Measurements from ENCODE around the gene PIAS2.

The PIAS2 gene

DNA sequence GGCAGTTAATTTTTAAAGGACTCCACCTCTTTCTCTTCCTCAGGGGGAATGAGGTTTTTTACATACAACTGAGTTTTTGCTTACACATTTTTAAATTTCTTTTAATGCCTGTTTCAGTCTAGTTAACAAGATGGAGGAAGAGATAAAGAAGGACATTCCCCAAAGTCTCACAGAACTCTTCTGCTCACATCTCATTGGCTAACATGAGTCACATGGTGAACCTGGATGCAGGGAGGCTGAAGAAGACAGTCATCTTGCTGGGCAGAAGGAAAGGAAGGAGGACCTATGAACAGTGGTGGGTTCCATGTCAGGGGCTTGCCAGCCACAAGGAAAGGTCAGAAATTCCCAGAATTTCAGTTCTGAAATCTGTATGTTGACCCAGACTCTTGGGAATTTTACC, 150.1 kb downstream of the PIAS2 start:
- no peak for DNase-seq (ENCODE audit: low read depth in 3 of 3, low spot score in 1 of 3)

GRCh38 chr18:46764586-46764985, 152.7 kb downstream of the PIAS2 start:
- DNase-seq (ENCODE audit: low read depth in 3 of 3, low spot score in 1 of 3): no peak

DNA sequence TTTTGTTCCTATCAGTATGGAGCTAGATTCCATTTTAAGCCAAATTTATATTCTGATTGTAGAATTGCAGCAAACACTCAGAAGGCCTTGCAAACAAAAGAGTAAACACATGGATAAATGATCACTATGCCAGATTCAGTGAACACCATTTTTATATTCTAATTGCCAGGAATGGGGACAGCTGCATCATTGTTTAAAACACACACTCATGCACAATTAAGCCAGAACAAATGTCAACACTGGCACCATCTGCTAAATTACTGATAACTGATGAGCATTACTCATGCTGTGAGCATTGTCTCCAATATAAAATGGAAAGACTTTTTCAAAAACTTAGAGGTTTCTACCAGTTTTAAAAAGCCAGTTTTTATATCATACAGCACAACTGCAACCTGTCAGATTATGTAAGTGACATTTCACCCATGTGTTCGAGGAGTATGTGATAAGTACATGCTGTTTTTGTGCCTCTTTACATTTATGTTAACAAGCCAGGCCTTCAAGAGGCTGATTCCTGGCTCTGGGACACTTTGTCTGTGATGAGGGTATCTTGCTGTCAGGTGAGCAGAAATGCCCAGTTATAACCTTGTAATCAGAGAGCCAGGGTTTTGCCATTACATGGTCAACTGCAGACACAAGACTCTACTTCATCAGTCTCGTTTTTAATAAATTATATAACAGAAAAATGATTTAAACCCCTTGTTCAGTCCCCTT, 156.1 kb downstream of the PIAS2 start:
- DNase-seq (ENCODE audit: low read depth in 3 of 3, low spot score in 1 of 3): no peak

- DNase-seq (ENCODE audit: low read depth in 3 of 3, low spot score in 1 of 3): no peak
Measured at GRCh38 chr18:46759890-46760289, 157.4 kb downstream of the PIAS2 start.

GRCh38 chr18:46756559-46757201, 160.6 kb downstream of the PIAS2 start, which contains the start of gene ST8SIA5:
Gene ST8SIA5, minus strand, starts transcription at chr18:46757053. Its CDS starts 545 bp downstream, at chr18:46756508.
- no peak for DNase-seq (ENCODE audit: low read depth in 3 of 3, low spot score in 1 of 3)

DNA sequence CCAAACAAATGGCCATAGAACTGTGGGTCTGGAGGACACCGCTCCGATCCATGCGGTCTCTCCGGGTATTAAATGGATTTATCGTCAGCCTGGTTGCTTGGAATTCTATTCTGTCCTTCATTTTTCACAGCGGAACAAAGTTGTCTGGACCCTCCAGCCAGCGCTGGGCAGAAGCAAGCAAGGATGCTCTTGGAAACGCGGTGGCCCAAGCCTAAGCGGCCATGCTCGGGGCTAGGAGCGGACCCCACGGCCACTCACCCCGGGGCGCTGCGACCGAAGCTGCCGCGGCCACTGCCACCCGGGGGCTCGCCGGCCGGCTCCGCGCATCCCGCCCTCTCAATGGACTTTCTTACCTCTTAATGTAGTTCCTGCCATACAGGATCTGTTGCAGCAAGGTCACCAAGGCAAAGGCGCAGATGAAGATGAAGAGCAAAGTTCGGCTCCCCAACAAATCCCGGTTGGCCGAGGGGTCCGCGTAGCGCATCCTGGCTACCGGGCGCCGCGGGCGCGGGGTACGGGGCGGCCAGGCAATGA, 161.2 kb downstream of the PIAS2 start:
- no peak for DNase-seq (ENCODE audit: low read depth in 3 of 3, low spot score in 1 of 3)

DNA sequence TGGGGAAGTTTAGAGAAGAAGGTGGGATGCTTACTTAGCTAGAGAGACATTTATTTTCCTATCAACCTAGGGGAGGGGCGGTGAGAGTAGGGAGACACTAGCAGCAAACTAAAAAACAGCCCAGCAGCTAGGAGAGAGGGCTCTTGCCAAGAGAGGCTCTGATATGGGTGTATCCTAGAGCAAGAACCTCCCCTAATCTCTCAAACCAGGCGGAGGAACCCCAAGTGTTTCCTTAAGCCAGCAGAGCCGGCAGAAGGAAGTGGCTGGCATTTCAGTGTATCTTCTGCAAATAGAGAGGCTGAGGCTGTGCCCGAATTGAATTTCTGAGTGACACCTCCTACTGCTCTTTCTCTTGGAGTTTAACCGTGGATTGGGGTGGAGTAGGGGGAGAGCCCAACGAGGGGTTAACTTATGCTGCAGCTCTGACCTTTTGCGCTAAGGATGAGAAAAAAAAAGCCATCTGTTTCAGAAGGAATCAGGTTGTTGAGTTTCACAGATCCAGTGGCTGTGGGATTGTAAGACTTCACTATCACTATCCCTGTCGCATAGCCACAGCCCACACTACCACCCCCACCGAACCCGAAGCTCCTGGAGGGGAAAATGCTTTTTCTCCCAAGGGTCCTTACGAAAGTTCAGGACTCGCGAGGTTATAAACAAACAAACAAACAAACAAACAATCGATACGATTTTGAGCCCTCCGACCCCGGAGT, 161.8 kb downstream of the PIAS2 start:
- DNase-seq (ENCODE audit: low read depth in 3 of 3, low spot score in 1 of 3): no peak

- no peak for DNase-seq (ENCODE audit: low read depth in 3 of 3, low spot score in 1 of 3)
Measured at GRCh38 chr18:46754661-46755292, 162.5 kb downstream of the PIAS2 start.

DNA sequence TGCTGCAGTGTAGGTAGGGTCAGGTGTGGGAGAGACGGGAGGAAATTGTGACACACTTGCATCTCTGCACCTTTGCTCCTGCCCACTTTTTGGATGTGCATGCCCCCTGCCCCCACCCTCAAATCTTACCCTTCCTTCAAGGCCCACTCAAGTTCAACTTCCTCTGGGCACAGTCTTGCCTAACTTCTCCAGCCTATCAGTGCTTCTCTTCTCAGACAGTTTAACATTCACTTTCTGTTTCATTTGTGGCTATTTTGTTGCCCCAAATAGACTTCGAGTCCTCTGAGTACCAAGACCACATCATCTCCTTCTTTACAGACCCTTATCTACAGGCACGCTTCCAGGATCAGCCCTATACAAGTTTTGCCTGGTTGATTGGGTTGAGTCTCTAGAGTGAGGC, 163.1 kb downstream of the PIAS2 start:
- no peak for DNase-seq (ENCODE audit: low read depth in 3 of 3, low spot score in 1 of 3)
